ENCODE data around the gene UBASH3A.

Gene UBASH3A

GRCh38 chr21:42395905-42396651 lies 7.6 kb upstream of the UBASH3A start, which contains the start of gene TMPRSS3:
TMPRSS3 (minus strand) TSS chr21:42396052; CDS start chr21:42395417, 635 bp downstream.
- no peak for DNase-seq (ENCODE audit: low read depth)
- no peak for TF ChIP-seq CTCF (IDR thresholded peaks at IDR 0.05; ENCODE audit: low read depth, low read length, missing control alignments)
- peak within 1 kb of the TSS; percentile 62 for H3K4me3 ChIP-seq (ENCODE audit: low read depth, low read length)

GRCh38 chr21:42396799-42397745 lies 6.6 kb upstream of the UBASH3A start:
- no peak overlapping the region for H3K4me3 ChIP-seq (ENCODE audit: low read depth, low read length)
- DNase-seq (ENCODE audit: low read depth), result no peak
- TF ChIP-seq CTCF (IDR thresholded peaks at IDR 0.05; ENCODE audit: low read depth, low read length, missing control alignments), result no peak

- no peak overlapping the region for H3K4me3 ChIP-seq (ENCODE audit: low read depth, low read length)
- no peak for TF ChIP-seq CTCF (IDR thresholded peaks at IDR 0.05; ENCODE audit: low read depth, low read length, missing control alignments)
- no peak for DNase-seq (ENCODE audit: low read depth)
Observed at GRCh38 chr21:42397746-42398394, 5.8 kb upstream of the UBASH3A start.

- TF ChIP-seq CTCF (IDR thresholded peaks at IDR 0.05; ENCODE audit: low read depth, low read length, missing control alignments), result no peak
- DNase-seq (ENCODE audit: low read depth), result no peak
- no peak overlapping the region for H3K4me3 ChIP-seq (ENCODE audit: low read depth, low read length)
Observed at GRCh38 chr21:42398436-42399028, 5.2 kb upstream of the UBASH3A start.

GRCh38 chr21:42400525-42400924 lies 3.2 kb upstream of the UBASH3A start:
- DNase-seq (ENCODE audit: low read depth), result no peak
- H3K4me3 ChIP-seq (ENCODE audit: low read depth, low read length), result no peak overlapping the region
- TF ChIP-seq CTCF (IDR thresholded peaks at IDR 0.05; ENCODE audit: low read depth, low read length, missing control alignments), result no peak

- H3K4me3 ChIP-seq (ENCODE audit: low read depth, low read length), result no peak overlapping the region
- DNase-seq (ENCODE audit: low read depth), result no peak
- no peak for TF ChIP-seq CTCF (IDR thresholded peaks at IDR 0.05; ENCODE audit: low read depth, low read length, missing control alignments)
Observed at GRCh38 chr21:42401154-42401553, 2.5 kb upstream of the UBASH3A start.
